GM21529 (cell line): ENCODE measurements around the gene EWSR1.
"Not testable (repeated sequence)": the region's sequence is repeated elsewhere in the genome, so short reads cannot be mapped to it uniquely, and the experiment has no call there.

Experiments used
- ATAC-seq: cut with Tn5 transposase; IDR thresholded peaks from one replicate; pipeline ENCODE4 v1.9.1; 2021; ENCODE audit not compliant: unreplicated experiment

Gene EWSR1

DNA sequence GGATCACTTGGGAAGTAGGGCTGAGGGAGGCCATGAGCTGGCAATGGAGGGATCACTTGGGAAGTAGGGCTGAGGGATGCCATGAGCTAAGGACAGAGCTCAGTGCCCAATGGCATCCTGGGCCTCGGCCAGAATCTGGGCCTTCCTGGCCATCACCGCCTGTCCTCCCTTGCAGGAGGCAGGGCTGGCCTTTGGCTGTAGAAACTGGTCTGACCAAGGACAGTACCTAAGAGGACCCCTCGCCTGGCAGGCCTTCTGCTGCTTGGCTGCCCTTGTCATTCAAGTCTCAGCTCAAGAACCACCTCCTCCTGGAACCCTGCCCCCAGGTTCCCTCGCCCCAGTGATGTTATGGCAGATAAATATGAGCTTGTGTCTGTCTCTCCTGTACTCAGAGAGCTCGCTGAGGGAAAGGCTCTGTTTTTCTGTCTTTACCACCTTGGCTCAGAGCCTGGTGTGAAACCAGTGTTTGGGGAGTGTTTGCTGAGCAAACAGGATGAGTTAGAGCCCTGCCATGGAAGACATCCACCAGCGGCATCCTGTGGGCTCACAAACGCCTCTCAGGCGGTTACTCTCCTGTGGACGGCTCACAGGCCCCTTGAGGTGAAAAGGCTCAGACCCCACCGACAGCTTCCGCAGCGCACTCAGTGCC, 66.8 kb downstream of the EWSR1 start:
- ATAC-seq, result no peak

DNA sequence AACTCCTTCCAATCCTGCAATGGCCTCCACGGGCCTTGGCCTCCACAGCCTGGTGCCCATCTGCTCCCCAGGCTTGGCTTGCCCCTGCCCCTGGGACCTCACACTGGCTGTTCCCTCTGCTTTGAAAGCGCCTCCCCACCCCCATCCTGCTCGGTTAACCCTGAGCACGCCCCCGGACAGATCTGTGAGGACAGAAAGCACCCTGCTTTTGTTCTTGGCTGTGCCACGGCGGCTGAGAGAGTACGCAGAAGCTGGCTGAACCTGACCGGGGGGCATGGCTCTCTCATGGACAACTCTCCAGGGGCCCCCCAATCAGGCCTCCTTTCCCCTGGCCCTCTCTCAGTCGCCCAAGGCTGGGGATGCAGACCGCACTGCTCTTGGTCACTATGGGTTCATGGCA, 67.6 kb downstream of the EWSR1 start:
- ATAC-seq, result no peak

- no peak for ATAC-seq
These were observed 68.9 kb downstream of the EWSR1 start for GRCh38 chr22:29336751-29337490.

GRCh38 chr22:29337631-29338284, 69.7 kb downstream of the EWSR1 start:
- ATAC-seq, result no peak

DNA sequence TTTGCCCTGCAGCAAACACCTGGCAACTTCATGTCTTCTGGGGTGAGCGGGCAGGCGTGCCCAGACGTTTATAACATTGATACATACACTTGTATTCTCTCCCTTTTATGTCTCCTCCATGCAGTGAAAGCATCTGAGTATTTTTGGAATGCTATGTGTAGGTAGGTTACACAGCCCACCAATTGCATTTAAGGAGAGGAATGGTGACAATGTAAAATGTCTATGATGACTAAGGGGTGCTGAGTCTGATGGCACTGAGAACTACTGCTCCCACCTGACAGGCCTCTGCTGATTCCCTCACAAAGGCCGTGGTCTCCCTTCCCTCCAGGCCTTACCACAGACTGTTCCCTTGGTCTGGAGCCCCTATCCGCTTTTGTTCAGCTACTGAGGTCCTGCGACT, 70.3 kb downstream of the EWSR1 start:
- no peak for ATAC-seq

GRCh38 chr22:29339381-29340235, 71.5 kb downstream of the EWSR1 start:
- ATAC-seq, result no peak

DNA sequence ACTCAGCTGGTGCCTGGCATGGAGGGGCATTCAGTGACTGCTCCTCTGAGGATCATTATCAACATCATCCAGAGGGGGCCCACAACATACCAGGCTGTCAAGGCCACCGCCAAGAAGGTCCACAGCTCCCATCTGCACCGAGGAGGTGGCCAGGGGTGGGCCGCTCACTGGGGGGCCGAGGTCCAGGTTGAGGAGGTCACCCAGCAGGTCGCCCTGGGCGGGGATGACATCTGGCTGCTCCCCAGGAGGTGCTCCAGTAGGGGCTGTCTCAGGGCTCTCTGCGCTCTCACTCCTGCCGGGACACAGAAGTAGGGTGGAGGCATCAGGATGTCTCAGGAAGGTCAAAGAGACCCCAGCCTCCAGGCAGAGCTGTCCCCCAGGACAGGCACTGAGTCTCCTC, 72.5 kb downstream of the EWSR1 start:
- no peak for ATAC-seq

GRCh38 chr22:29341056-29341848, 73.2 kb downstream of the EWSR1 start:
- ATAC-seq, result no peak

DNA sequence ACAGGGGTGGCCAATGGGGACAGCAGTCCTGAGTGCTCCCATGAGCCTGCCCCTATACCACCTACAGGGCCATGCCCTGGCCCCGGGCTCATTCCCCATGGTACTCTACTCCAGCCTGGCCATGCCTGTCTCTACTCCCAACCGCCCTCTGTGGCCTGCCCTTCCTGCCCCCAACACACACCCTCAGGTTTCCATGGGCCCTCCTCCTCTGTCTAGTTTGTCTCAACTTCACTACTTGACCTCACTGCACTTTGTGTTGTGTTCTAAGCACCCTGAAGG, 73.7 kb downstream of the EWSR1 start:
- ATAC-seq, result no peak

DNA sequence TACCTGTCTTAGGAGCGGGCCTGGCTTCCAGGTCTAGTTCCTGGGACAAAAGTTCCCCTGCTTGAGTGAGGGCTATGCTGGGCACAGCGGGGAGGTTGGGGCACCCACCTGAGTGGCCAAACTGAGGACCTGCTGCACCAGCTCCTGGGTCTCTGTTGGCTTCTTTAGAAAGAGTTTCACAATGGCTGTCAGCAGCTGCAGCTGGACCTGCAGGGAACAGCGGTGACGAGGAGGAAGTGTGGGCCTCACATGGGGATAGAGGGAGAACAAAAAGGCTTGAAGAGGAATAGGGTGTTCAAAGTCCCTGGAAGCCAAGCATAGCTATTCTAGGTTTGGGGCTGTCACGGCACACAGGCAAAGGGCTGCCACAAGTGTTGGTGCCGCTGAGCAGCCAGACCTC, 74.1 kb downstream of the EWSR1 start:
- no peak for ATAC-seq

- no peak for ATAC-seq
These were observed 74.7 kb downstream of the EWSR1 start for GRCh38 chr22:29342577-29343312.

GRCh38 chr22:29343313-29343805, 75.3 kb downstream of the EWSR1 start:
- no peak for ATAC-seq

DNA sequence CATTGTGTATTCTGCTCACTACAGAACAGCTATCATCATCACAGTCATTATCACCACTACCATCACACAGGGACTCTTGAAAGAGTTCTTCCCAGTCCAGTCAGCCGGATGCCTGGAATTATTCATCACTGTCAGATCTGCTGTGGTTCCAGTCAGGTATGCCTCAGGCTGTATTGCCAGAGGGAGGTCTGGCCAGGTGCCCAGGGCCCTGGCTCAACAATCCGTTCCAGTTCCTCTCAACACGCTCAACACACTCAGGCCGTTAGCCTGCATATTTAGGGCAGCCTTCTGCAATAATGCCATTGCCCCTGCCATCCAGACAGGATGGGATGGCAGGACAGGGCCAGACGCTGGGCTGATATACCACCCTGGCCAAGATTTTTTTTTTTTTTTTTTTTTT, 76.1 kb downstream of the EWSR1 start:
- ATAC-seq, result no peak

GRCh38 chr22:29344889-29345288, 76.8 kb downstream of the EWSR1 start:
- ATAC-seq, result not testable (repeated sequence)

- no peak for ATAC-seq
These were observed 77.9 kb downstream of the EWSR1 start for GRCh38 chr22:29345932-29346331.

DNA sequence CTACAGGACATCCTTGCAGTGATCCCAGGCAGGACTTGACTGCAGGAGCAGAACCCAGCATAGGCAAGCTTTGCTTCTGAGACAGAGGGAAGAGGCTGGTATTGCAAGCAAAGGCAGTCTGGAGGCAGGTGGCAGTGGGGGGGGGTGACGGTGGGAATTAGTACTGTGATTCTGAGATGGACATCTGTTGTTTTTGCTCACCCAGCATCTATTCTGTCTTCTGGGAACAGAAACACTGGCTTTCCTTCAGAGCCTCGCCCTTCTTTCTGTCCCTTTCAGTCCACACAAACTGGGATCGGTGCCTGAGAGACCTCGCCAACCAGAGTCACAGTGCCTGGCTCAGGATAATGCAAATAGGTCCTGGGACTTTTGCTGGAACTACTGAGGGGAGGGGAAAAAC, 78.6 kb downstream of the EWSR1 start:
- no peak for ATAC-seq

DNA sequence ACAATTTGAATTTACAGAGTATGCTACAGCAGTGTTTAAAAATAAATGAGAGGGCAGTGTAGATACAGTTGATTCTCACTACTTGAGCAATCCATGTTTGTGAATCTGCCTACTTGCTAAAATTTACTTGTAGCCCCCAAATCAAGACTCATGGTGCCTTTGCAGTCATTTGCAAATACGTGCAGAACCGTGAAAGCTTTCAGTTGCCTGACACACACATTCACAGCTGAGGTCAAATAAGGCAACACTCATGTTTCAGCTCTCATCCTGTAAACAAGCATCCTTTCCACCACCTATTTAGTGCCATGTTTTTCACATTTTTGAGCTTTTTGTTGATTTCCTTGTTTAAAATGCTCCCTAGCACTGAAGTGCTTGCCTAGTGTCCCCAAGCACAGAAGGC, 80.0 kb downstream of the EWSR1 start:
- ATAC-seq, result no peak

GRCh38 chr22:29348956-29349355, 80.9 kb downstream of the EWSR1 start:
- no peak for ATAC-seq
